Tongue (tissue), 3 donors: ENCODE measurements around the gene RNF40. TPM values are rescaled to one million over a fixed set of nuclear protein-coding genes. Genes with fewer than 3 reads are reported as not detected.
"Not testable (repeated sequence)": the region's sequence is repeated elsewhere in the genome, so short reads cannot be mapped to it uniquely, and the experiment has no call there.

Experiments used
- DNase-seq: peaks from one replicate; pipeline ENCODE4 v3.0.0-alpha.2; 2015
- small RNA-seq: library from RNA; depleted of rRNA; stranded (forward); fragments of <200 nt; gene quantifications from one replicate; pipeline ENCODE3, GENCODE V24; 2014; ENCODE audit warnings: low replicate concordance
- total RNA-seq: library from RNA; depleted of rRNA; stranded (reverse); fragments of >200 nt; gene quantifications from one replicate; pipeline ENCODE4 v1.2.3, GENCODE V29; 2014

RNF40 gene
- total RNA-seq, 1 donor from 2014 or later: 83.2 TPM

DNA sequence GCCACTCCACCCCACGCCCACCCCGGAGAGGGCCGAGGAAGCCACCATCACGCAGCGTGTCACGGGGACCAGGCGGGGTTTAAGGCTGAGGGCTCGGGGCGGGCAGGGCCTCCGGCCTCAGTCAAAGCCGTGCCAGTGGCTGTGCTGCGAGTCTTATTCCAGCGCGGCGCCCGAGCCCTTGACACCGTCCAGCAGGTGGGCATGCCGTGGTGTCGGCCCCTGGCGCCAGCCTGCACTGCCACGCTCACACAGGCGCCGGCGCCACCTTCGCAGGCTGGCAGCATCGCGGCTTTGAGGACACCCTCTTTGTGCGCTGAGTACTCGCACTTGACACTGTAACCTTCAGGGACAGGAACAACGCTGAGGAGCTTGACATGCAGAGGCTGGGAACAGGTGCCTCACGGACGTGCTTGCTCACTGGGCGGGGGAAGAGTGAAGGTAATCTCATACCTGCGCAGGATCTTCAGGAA, 58.9 kb downstream of the RNF40 start:
- DNase-seq: no peak

DNA sequence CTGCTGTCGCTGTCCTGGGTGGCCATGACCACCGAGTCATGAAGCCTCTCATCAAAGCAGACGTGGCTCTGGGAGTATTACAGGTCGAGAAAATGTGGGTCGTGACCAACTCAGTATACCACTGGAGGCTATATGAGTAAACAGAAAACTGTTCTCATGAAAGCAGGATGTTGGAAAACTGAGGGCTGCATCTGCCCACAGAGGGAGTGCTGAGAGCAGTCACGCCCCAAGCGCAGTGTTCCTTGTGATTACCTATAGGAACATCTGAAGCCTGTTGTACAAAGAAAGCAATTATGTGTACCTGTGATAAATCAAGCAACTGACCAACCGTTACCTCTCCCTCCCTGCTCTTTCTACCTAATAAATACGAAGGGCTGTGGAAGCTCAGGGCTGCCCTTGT, 59.3 kb downstream of the RNF40 start:
- not testable (repeated sequence) for DNase-seq

DNA sequence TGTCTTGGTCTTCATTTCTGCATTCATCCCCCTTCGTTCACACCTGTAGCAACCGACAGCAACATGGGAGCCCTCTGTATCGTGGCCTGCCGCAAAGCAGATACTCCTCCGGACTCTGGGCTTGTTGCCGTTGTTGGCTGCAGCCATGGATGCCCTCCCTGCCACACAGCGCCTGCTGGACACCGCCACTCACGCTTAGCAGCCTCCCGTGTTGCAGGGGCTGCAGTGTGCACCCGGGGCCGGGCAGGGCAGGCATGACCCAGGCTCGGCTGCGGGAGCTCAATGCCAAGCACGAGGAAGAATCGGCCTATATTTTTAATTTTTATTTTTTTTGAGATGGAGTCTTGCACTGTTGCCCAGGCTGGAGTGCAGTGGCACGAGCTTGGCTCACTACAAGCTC, 59.8 kb downstream of the RNF40 start:
- DNase-seq: no peak

Small RNA genes within 50 kb of the gene (small RNA-seq; reads per million reads assigned to genes)
- gene RF00017: not detected

Other genes starting within 250 kb of the RNF40 start
- gene ZNF768, start 235.8 kb upstream of the RNF40 start, total RNA-seq: 25.6 TPM
- gene ZNF747, start 227.5 kb upstream of the RNF40 start, total RNA-seq: 14.7 TPM
- 8.0 TPM for gene ZNF764, start 203.9 kb upstream of the RNF40 start, total RNA-seq
- 4.5 TPM for gene ZNF688, start 190.6 kb upstream of the RNF40 start, total RNA-seq
- 12.1 TPM for gene ZNF785, start 176.6 kb upstream of the RNF40 start, total RNA-seq
- 4.3 TPM for gene ZNF689, start 151.9 kb upstream of the RNF40 start, total RNA-seq
- gene PRR14, start 111.4 kb upstream of the RNF40 start, total RNA-seq: 10.4 TPM
- 16.5 TPM for gene FBRS, start 103.9 kb upstream of the RNF40 start, total RNA-seq
- gene SRCAP, start 63.2 kb upstream of the RNF40 start, total RNA-seq: 35.6 TPM
- 9.3 TPM for gene PHKG2, start 13.9 kb upstream of the RNF40 start, total RNA-seq
- 2.2 TPM for gene CFAP119, start 260 bp upstream of the RNF40 start, total RNA-seq
- 10.8 TPM for gene ZNF629, start 24.9 kb downstream of the RNF40 start, total RNA-seq
- 24.2 TPM for gene BCL7C, start 131.8 kb downstream of the RNF40 start, total RNA-seq
- 2.1 TPM for gene CTF1, start 134.3 kb downstream of the RNF40 start, total RNA-seq
- 9.3 TPM for gene FBXL19, start 161.2 kb downstream of the RNF40 start, total RNA-seq
- gene ORAI3, start 186.7 kb downstream of the RNF40 start, total RNA-seq: 15.7 TPM
- gene SETD1A, start 195.4 kb downstream of the RNF40 start, total RNA-seq: 4.6 TPM
- 15.9 TPM for gene HSD3B7, start 222.9 kb downstream of the RNF40 start, total RNA-seq
- gene STX1B, start 248.3 kb downstream of the RNF40 start, total RNA-seq: 0.92 TPM